Activated B cell treated with CpG ODN at 0.5 μM for 24 hours (primary cell): ENCODE results near the gene HELZ. TPM values are rescaled to one million over a fixed set of nuclear protein-coding genes. Genes with fewer than 3 reads are reported as not detected.

ENCODE experiments used
- ATAC-seq: fragments of 200-7000 bp; cut with Tn5 transposase; one replicate; pipeline ENCODE4 v1.10.0; 2021; ENCODE audit warnings: low read depth, mild to moderate bottlenecking, moderate library complexity
- CTCF ChIA-PET: fragments of 350-600 bp; sonication (Branson Sonifier 250); formaldehyde crosslinking; loops from one replicate; lab custom pipeline; 2021; ENCODE audit warnings: antibody characterized with exemption; lab: Charles Lee
- POLR2A ChIA-PET: fragments of 350-600 bp; sonication (Branson Sonifier 250); formaldehyde crosslinking; loops from one replicate; lab custom pipeline; 2021; ENCODE audit warnings: antibody characterized with exemption; lab: Charles Lee
- DNase-seq: peaks from one replicate; pipeline ENCODE4 v3.0.0; 2022
- H3K27ac Mint-ChIP-seq: one replicate; pipeline ENCODE4 v1.8.0; 2020; ENCODE audit warnings: mixed read lengths
- H3K27me3 Mint-ChIP-seq: one replicate; pipeline ENCODE4 v1.8.0; 2021; ENCODE audit warnings: mixed read lengths
- H3K36me3 Mint-ChIP-seq: one replicate; pipeline ENCODE4 v1.8.0; 2021; ENCODE audit warnings: low read depth, mixed read lengths
- H3K4me1 Mint-ChIP-seq: one replicate; pipeline ENCODE4 v1.8.0; 2021; ENCODE audit warnings: mixed read lengths
- H3K4me3 Mint-ChIP-seq: one replicate; pipeline ENCODE4 v1.8.0; 2020; ENCODE audit warnings: mild to moderate bottlenecking, mixed read lengths
- H3K9me3 Mint-ChIP-seq: one replicate; pipeline ENCODE4 v1.8.0; 2020; ENCODE audit warnings: mixed read lengths
- intact Hi-C: fragments of 100-400 bp; cut with micrococcal nuclease; formaldehyde crosslinking; loops from one replicate; pipeline ENCODE4 v1.15.1; 2024
- total RNA-seq: library from RNA; stranded (reverse); gene quantifications from 2 replicates; pipeline ENCODE4 v1.2.3, GENCODE V29; 2022
- TF ChIP-seq, protein P1 (sequence below): fragments of 200-600 bp; IDR thresholded peaks from one replicate; pipeline ENCODE4 v1.8.0; 2022; ENCODE audit warnings: antibody characterized with exemption, mild to moderate bottlenecking

The HELZ gene
- total RNA-seq, 1 donor from 2014 or later = 69.7 TPM

DNA sequence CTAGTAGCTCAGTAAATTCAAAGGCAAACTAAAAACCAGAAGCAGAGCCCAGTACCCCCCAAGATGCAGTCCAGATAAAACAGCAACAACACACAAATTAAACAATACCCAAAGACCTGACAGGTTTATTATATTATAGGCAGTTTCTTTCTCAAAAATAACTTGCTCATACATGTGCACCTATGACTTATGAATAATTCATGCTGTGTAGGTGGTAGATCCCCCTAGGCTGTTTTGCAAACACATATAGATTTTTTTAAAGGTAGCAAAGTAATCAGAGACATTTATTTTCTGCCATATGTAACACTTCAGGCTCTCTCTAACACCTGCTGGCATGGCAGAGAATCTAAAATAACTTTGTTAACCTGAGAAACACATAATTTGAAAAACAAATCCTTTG lies 173.4 kb downstream of the HELZ start:
- ChIA-PET POLR2A (no interaction called here), CTCF (no interaction called here)
- Mint-ChIP-seq H3K36me3 (peaks cover 34% of the 10 kb centered on the region), H3K4me3 (no peak overlapping the region), H3K27me3 (no peaks in the 10 kb centered on the region), H3K9me3 (no peaks in the 10 kb centered on the region), H3K4me1 (no peaks in the 10 kb centered on the region), H3K27ac (no peak overlapping the region)
- ATAC-seq (no peak), DNase-seq (no peak)
- TF ChIP-seq, protein P1, sequence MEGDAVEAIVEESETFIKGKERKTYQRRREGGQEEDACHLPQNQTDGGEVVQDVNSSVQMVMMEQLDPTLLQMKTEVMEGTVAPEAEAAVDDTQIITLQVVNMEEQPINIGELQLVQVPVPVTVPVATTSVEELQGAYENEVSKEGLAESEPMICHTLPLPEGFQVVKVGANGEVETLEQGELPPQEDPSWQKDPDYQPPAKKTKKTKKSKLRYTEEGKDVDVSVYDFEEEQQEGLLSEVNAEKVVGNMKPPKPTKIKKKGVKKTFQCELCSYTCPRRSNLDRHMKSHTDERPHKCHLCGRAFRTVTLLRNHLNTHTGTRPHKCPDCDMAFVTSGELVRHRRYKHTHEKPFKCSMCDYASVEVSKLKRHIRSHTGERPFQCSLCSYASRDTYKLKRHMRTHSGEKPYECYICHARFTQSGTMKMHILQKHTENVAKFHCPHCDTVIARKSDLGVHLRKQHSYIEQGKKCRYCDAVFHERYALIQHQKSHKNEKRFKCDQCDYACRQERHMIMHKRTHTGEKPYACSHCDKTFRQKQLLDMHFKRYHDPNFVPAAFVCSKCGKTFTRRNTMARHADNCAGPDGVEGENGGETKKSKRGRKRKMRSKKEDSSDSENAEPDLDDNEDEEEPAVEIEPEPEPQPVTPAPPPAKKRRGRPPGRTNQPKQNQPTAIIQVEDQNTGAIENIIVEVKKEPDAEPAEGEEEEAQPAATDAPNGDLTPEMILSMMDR = no peak
- intact Hi-C loops = no loop called here

DNA sequence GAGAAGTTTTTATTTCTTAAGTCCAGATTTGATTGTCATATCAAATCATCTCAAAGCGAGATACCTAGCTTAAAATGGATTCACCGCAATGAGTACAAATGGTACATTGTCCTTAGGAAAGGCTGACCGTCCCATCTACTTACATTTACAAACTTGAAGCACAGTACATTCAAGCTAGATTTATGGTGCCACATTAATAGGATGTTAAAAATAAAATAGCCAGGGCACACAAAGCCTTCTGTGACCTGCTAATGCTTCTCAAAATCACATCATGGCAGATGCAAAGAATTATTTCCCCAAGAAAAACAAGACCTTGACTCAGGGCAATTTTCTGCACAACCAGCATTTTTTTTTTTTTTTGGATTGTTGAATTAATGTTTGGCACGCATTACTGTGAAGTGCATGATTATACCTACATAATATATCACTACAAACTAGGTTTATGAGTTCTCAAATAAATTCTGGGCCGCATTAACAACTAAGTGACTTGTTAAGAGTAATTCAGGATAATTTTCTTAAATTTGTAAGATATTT lies 175.3 kb downstream of the HELZ start:
- CTCF ChIA-PET = no interaction called here

DNA sequence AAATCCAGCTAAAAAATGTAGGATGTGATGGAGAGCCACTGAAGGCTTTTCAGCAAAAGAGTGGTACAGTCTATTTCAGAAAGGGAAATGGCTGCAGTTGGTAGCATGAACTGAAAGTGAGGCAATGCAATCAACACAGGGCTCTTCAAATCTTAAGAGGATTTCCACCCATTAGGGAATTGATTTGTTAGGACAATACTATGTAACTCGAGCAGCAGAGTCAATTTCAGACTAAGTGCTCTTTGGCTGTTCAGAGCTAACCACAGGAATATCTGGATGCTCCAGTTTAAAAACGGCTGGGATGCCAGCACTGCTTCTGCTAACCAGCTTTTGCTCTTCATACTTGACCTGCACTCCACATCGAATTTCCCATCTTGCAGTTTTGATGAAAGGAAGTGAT lies 176.0 kb downstream of the HELZ start:
- CTCF ChIA-PET = no interaction called here
- POLR2A ChIA-PET = no interaction called here
- ATAC-seq (no peak), DNase-seq (no peak)
- peaks cover 23% of the 10 kb centered on the region for H3K36me3 Mint-ChIP-seq
- no peak overlapping the region for H3K27ac Mint-ChIP-seq
- no peaks in the 10 kb centered on the region for H3K27me3 Mint-ChIP-seq
- TF ChIP-seq, protein P1 = no peak
- intact Hi-C loops = no loop called here
- no peak overlapping the region for H3K4me3 Mint-ChIP-seq
- H3K4me1 Mint-ChIP-seq = no peaks in the 10 kb centered on the region
- no peaks in the 10 kb centered on the region for H3K9me3 Mint-ChIP-seq

More for the DNA sequence above, 175.3 kb downstream of the HELZ start:
- DNase-seq = no peak
- POLR2A ChIA-PET = no interaction called here
- Mint-ChIP-seq H3K4me3 (no peak overlapping the region), H3K27me3 (no peaks in the 10 kb centered on the region), H3K36me3 (peaks cover 25% of the 10 kb centered on the region), H3K4me1 (no peaks in the 10 kb centered on the region), H3K27ac (no peak overlapping the region), H3K9me3 (no peaks in the 10 kb centered on the region)
- TF ChIP-seq, protein P1 = no peak
- intact Hi-C loops = no loop called here
- ATAC-seq = no peak

DNA sequence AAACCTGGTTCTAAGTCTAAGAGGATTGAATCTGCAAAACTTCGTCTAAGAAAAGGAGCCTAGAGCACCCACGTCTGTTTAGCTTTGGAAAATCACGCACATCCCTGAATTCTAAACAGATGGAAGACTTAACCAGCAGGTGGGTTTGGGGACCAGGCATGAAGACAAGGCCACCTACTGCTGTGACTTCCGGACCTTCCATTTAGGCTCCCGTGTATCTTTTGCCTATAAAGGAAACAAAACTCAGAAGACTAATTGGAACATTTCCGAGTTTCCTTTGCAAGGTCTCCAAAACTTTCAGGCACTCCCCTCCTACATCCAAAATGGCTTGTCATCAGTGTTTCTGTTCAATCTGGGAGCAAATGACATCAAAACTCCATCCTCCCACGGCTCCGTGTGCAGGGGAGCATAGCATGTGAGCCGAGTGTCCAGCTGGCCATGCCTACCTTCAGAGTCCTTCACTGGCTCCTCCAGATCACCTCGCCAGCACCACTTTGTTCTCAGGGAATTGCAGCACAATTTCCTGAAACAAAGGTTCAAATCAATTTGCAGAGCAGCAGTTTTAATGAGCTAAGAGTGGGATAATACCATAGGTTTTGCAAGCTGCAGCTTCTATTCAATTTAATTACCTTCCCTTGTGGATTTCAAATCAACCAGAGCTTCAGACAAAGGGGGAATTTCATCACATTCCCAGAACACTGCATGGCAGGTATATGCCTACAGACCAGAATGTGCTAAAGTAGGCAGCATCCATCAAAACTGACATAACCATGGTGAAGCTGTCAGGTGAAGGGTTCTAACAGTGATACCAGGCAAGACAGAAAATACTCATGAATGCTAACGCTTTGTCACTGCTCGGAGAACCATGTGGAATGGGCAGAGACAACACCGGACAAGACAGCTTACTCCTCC lies 177.2 kb downstream of the HELZ start:
- Mint-ChIP-seq H3K36me3 (peaks cover 15% of the 10 kb centered on the region), H3K27me3 (no peaks in the 10 kb centered on the region), H3K4me3 (no peak overlapping the region), H3K9me3 (no peaks in the 10 kb centered on the region), H3K4me1 (no peaks in the 10 kb centered on the region), H3K27ac (no peak overlapping the region)
- ATAC-seq (no peak), DNase-seq (no peak)
- CTCF ChIA-PET = no interaction called here
- POLR2A ChIA-PET = no interaction called here
- TF ChIP-seq, protein P1 = no peak
- intact Hi-C loops = no loop called here

DNA sequence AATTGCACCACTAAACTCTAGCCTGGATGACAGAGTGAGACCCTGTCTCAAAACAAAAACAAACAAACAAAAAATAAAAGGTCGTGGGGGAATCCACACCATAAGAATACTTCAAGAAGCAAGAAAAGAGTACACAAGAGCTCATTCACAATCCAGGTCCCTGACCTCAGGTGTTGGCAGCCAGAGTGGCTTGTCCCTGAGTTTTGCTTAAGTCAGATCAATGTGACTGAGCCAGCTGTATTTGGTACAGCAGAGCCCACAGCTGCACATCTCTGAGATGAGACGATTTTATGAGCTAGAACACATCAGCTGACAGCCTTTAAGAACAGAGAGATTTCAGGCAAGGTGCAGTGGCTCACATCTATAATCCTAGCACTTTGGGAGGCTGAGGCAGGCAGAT lies 178.3 kb downstream of the HELZ start:
- Mint-ChIP-seq H3K4me1 (no peaks in the 10 kb centered on the region), H3K36me3 (peaks cover 7% of the 10 kb centered on the region), H3K27me3 (no peaks in the 10 kb centered on the region), H3K9me3 (no peaks in the 10 kb centered on the region), H3K4me3 (no peak overlapping the region), H3K27ac (no peak overlapping the region)
- DNase-seq = no peak
- intact Hi-C loops = no loop called here
- POLR2A ChIA-PET = interaction anchor here (1.3 kb wide), 1 partner anchor 15 kb away, joined by 3 read pairs; no protein-coding TSS in a partner anchor
- CTCF ChIA-PET = no interaction called here
- TF ChIP-seq, protein P1 = no peak
- ATAC-seq = no peak
